Stimulated activated CD4-positive, alpha-beta T cell treated with anti-CD3 and anti-CD28 coated beads, Interleukin-15, amount 100 ng/mL, for 1 hour (primary cell): ENCODE measurements around the gene TNFRSF13B.
"Not testable (repeated sequence)": the region's sequence is repeated elsewhere in the genome, so short reads cannot be mapped to it uniquely, and the experiment has no call there.

Experiments used
- DNase-seq, 2 donors: peaks; one replicate each; pipeline ENCODE4 v3.0.0-alpha.2; 2020; ENCODE audit warnings: low read depth in 1 of 2, low spot score in 1 of 2

TNFRSF13B gene

DNA sequence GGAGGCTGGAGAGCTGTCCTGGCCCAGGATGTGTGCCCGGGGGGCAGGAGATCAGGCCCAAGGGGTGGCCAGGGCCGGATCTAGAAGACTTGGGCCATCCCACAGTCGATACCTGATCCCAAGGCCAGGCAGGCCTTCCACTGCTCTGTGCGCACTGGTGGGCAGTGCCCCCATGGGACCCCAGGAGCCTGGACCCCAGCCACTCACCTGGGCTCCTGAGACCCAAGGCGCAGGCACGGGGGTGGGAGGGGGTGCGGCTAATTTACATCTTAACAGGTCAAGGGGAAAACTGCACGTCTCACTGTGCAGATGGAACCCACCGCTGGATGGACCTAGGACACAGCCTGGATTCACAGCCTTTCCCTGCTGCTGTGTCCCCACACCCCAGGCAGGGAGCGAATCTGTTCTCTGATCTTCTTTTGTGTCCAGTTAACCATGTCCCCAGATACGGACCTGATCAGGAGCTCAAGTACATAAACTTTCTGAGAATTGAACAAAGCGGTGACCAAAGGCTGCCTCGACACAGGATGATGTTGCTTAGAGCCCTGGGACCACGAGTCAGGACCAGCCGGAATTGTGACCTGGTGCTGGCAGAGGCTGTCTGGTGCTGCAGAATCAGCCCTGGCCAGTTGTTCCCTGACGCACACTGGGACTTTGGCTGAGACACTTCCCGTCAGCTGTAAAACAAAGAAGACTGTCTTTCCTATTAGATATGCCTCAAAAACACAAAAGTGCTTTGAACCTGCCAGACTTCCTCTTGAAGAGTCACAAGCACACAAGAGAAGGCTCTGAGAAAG is 60.6 kb downstream of the TNFRSF13B start:
- DNase-seq: no peak

DNA sequence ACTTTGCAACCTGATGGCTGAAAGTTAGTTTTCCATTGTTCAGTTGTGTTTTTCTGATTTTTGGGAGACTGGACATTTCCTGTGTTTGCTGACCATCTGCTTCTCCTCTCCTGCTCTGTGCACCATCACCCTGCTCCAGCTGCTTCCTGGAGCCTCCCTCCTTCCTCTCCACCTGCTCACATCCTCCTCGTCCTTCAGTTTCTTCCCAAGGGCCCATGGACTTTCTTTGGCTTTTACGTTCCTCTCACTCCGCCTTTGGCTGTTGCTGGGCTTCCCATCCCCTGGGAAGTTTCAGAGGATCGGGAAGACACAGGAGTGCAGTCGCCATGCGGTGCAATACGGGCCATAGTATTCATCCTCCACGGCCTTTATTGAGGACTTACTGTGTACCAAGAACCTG is 61.6 kb downstream of the TNFRSF13B start:
- no peak for DNase-seq

DNA sequence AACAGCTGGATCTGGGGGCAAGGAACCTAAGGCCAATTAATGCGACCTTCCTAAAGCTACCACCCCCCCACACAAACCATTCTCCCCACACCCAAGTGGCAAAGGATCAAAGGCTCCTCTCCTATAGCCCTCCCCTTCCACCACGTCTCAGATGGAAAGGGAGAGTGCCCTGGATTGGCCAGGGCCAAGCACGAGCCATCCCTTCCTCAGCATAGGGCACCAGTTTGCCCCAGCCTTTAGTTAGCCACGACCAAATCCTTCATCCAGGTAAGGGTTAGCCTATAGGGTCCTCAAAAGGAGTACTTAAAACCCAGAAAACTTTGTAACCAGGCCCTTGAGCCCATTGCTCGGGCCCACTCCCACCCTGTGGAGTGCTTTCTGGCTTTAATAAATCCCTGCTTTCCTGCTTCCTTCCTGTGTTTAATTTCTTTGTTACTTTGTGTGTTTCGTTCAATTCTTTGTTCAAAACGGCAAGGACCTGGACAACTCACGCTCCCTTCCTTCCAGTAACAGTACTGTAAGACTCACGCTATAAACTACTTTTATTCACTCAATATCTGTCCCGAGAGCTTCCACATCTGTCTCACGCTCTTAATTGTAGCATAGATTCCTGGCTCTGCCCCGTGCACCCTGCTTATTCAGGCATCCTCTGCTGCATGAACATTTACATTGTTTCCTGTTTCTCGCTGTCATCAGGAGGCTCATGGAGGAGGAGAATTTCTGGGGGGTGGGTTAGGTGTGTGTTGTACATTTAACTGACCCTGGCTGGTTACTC is 62.3 kb downstream of the TNFRSF13B start:
- no peak for DNase-seq

DNA sequence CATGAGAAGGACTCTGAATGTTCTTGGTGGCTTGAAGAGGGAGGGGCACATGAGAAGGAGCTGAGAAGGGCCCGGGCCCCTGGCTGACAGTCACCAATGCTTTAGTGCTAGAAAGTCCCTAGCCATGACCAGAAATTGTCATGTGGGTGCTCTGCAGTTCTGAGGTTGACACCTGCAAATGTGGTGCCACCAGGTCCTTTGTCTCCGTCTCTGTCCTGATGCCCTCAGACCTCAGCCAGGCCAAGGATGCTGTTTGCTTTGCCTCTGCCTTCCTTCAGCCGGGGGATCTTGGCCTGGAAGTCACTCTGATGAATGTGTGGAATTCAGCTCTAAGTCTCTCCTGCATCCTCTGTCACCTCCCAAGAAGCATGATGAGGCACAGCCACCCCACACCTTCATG is 63.6 kb downstream of the TNFRSF13B start:
- DNase-seq: no peak

DNA sequence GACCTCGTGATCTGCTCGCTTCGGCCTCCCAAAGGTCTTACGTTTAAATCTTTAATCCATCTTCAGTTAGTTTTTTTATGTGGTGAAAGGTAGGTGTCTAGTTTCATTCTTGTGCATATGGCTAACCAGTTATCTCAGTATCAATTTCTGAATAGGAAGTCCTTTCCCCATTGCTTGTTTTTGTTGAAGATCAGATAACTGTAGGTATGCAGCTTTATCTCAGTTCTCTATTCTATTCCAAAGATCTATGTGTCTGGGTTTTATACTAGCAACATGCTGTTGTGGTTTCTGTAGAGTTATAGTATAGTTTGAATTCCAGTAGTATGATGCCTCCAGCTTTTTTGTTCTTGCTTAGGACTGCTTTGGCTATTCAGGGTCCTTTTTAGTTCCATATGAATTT is 65.2 kb downstream of the TNFRSF13B start:
- DNase-seq: no peak

DNA sequence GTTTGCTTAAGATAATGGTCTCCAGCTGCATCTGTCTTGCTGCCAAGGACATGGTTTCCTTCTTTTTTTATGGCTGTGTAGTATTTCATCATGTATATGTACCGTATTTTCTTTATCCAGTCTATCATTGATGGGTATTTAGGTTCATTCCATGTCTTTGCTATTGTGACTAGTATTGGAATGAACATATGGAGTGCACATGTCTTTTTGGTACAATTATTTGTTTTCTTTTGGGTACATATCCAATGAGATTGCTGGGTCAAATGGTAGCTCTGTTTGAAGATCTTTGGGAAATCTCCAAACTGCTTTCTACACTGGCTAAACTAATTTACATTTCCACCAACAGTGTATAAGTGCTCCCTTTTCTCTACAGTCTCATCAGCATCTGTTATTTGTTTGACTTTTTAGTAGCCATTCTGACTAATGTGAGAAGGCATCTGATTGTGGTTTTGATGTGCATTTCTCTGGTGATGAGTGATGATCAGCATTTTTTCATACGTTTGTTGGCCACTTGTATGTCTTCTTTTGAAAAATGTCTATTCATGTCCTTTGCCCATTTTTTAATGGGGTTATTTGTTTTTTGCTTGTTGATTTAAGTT is 66.2 kb downstream of the TNFRSF13B start:
- DNase-seq: no peak

DNA sequence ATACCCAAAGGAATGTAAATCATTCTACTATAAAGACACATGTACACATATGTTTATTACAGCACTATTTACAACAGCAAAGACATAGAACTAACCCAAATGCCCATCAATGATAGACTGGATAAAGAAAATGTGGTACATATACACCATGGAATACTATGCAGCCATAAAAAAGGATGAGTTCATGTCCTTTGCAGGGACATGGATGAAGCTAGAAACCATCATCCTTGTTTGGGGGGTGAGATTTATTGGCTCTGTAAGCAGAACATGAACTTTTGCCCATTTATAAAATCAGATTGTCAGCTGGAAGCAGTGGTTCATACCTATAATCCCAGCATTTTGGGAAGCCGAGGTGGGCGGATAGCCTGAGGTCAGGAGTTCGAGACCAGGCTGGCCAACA is 68.8 kb downstream of the TNFRSF13B start:
- DNase-seq: not testable (repeated sequence)

DNA sequence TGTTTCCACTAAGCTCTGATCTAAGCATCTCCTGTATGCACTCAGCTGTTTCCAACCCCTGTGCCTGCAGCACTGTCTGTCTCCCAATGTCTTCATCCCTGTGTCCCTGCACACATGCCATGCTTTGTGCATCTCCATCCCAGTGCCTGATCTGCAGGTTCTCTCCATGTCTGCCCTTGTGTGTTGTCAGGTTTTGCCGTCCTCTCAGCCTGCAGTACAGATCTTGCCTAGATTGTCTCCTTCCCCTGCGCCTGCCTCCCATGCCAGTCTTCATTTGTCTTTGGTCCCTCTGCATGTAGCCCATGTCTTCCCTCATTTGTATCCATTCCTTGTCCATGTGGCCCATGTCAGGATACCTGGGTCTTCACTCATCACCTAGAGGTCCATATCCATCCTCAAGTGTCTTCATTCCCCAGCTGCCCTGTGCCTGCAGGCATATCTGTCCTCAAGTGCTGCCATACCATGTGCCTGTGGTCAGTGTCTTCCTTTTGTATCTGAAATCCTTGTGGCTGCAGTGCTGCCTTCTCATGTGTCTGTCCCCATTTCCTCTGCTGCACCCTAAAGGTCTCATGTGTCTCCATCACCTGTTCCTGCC is 71.5 kb downstream of the TNFRSF13B start:
- no peak for DNase-seq

DNA sequence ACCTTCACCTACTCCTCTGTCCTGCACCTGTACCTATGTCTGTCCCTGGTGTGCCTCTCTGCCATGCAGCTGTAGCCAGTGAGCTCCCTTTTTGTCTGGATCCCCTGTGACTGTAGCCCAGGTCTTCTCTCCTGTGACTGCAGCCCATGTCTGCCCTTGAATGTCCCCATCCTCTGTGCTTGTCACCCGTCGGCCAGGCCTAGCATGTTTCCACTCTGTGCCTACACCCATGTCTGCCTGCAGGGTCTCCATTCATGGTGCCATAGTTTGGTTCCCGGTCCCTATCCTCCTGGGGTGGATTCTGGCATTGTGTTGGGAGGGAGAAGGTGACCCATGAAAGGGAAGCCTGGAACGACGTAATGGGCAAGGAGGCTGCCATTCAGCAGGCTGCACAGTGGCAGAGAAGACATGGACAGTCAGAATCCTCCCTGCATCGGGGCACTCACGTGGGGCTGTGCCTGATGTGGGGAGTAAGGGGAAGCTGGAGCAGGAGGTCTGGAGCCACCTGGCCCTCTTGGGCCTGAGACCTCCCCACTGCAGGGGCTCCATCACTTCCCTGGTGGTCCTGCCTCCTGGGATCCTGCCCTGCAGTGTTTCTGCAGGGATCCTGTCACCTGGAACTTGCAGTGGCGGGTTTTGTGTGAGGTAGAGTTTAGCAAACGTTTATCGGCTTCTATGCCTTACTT is 74.6 kb downstream of the TNFRSF13B start:
- DNase-seq: not testable (repeated sequence)

DNA sequence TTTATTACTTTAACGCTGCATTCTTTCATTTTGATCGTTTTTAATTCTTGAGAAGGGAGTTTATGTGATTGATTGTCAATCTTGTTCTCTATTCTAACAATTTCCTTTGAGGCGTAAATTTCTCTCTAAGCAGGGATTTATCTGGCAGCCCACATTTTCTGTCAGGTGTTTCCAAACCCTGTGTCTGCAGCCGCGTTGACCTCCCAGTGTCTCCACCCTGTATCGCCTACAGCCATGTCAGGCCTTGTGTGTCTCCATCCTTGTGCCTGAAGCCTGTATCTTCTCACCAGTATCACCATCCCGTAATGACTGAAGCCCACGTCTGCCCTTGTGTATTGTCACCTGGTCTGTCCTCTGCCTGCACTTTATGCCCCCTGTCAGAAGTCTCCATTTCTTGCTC is 75.7 kb downstream of the TNFRSF13B start:
- DNase-seq: not testable (repeated sequence)

DNA sequence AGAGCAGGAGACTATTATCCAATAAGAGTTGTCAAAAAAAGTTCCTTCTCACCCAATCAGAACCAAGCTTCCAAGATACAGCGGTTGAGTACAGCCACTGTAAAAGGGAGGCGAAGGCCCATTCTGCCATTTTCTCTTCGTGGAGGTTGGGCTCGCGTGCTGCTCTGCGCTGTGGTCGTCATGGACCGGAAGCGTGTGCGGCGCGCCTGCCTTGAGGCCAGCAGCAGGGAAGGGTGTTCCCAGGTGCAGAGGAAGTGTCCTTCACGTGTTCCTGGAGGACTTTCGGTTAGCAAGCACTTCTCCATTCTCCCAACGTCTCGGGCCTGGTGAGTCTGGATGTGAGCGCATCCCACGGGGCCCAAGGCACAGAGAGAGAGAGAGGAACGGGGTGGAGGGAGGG is 78.4 kb downstream of the TNFRSF13B start:
- not testable (repeated sequence) for DNase-seq

DNA sequence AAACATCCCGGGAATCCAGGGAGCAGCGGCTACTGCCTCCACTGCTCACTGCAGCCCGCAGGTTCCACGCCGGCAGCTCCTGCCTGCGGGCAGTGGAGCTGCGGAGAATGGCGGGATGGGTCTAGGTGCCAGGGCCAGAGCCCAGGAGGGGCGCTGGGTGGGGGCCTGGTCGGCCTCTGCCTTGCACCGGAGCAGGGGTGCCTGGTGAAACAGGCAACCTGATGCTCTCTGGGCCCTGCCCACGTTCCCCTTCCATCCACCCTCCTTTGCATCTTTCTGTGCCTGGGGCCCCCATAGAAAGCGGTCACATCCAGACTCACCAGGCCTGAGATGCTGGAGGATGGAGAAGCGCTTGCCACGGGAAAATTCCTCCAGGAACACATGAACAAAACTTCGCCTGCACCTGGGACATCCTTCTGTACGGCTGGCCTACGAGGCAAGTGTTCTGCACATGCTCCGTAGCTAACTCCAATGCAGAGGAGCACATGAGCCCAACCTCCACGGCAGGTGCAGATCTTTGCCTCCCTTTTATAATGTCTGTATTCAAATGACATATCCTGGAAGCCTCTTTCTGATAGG is 79.0 kb downstream of the TNFRSF13B start:
- not testable (repeated sequence) for DNase-seq

DNA sequence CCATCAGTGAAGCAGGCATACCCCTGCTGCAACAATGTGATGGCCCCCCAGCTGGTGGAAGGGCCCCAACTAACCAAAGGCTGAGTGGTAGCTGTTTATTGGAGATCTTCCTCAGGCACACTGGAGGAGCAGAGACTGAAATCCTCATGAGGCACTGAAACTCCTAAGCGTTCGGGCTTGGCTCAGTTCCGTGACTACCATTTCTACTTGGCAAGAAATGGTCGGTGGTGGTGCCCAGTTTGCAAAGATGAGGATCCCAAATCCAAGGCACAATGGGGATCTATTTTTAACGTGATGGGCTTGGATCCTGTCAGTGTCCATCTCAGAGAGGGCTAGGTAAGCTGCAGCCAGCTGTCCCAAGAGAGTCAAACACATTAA is 82.8 kb downstream of the TNFRSF13B start:
- no peak for DNase-seq
